Hepatocyte (in vitro differentiated cells): Measurements from ENCODE around the gene PDP2.

Source experiments
- EZH2 ChIP-seq: fragments of 200-600 bp; sonication (generic); IDR thresholded peaks from 2 replicates; pipeline ENCODE4 v1.6.1; 2016; ENCODE audit warnings: antibody characterized with exemption, mild to moderate bottlenecking, borderline replicate concordance
- EZH2phosphoT487 ChIP-seq: fragments of 200-600 bp; sonication (generic); IDR thresholded peaks from one replicate; pipeline ENCODE4 v1.6.1; 2018; ENCODE audit warnings: antibody characterized with exemption, mild to moderate bottlenecking, low read depth, moderate library complexity; ENCODE audit not compliant: unreplicated experiment, severe bottlenecking
- TF ChIP-seq, protein P1 (sequence below): fragments of 200-600 bp; sonication (generic); IDR thresholded peaks from 2 replicates; pipeline ENCODE4 v1.5.1; 2016; ENCODE audit warnings: antibody characterized with exemption, mild to moderate bottlenecking; ENCODE audit not compliant: poor library complexity

DNA sequence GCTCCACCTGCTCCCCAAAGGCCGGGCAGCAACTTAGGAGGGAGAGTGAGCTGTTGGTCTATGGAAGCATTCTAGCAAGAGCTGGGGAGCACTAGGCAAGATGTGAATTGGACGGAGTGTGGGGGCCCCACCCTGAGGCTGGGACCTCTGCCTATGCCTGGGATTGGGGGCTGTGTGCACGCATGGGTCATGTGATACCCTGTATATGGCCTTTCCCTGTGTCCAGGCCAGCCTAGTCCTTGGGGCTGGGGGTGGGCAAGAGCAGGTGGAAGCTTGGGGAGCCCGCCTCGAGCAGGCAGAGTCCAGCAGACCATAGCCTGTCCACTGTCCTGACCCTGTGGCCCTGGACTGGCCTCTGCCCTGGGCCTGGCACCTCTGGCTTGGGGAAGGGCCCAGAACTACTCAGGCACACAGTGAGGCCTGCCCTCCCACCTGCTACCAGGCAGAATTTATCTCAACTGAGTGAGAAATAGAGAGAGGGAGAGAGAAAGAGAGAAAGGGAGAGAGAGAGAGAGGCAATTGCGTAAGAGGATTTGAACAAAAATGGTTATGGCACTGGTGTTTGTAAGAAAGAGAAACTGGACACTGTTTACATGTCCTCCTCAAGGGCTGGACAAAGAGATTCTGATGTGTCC lies 19.1 kb downstream of the PDP2 start:
- TF ChIP-seq, protein P1, sequence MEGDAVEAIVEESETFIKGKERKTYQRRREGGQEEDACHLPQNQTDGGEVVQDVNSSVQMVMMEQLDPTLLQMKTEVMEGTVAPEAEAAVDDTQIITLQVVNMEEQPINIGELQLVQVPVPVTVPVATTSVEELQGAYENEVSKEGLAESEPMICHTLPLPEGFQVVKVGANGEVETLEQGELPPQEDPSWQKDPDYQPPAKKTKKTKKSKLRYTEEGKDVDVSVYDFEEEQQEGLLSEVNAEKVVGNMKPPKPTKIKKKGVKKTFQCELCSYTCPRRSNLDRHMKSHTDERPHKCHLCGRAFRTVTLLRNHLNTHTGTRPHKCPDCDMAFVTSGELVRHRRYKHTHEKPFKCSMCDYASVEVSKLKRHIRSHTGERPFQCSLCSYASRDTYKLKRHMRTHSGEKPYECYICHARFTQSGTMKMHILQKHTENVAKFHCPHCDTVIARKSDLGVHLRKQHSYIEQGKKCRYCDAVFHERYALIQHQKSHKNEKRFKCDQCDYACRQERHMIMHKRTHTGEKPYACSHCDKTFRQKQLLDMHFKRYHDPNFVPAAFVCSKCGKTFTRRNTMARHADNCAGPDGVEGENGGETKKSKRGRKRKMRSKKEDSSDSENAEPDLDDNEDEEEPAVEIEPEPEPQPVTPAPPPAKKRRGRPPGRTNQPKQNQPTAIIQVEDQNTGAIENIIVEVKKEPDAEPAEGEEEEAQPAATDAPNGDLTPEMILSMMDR = no peak
- TF ChIP-seq EZH2 (no peak), EZH2phosphoT487 (no peak)
